Measurements from ENCODE around the gene NFIC. TPM values are rescaled to one million over a fixed set of nuclear protein-coding genes. Genes with fewer than 3 reads are reported as not detected.

NFIC gene
- total and polyA plus RNA-seq, 2 experiments from 2014 or later, result 7.8 to 20.9 TPM

- 90% methylated on average over 28 of the region's 33 CpGs for WGBS (ENCODE audit: low lambda C conversion rate, missing lambda C conversion rate)
These were observed 116.8 kb downstream of the NFIC start, which contains the start of gene SMIM44 for GRCh38 chr19:3483226-3483628. SMIM44 (minus strand) TSS chr19:3483441; CDS start chr19:3483403, 38 bp downstream.

GRCh38 chr19:3491396-3492119 is 125.2 kb downstream of the NFIC start:
- Histone ChIP-seq H3K27me3 (no peaks in the 10 kb centered on the region), H3K4me2 (no peak overlapping the region), H3K4me3 (no peak overlapping the region), H3K9me2 (replicated peaks; ENCODE audit: insufficient read depth) (no peaks in the 10 kb centered on the region), H3K36me3 (replicated peaks; ENCODE audit: insufficient read depth, low read depth) (no peaks in the 10 kb centered on the region), H4K20me1 (ENCODE audit: insufficient read depth, poor library complexity, severe bottlenecking) (no peaks in the 10 kb centered on the region), H3K79me2 (no peaks in the 10 kb centered on the region), H3K9me3 (ENCODE audit: low read depth) (no peaks in the 10 kb centered on the region), H2AFZ (no peak overlapping the region), H3K27ac (no peak overlapping the region), H3K4me1 (ENCODE audit: insufficient read depth) (no peaks in the 10 kb centered on the region)
- WGBS (ENCODE audit: low lambda C conversion rate, missing lambda C conversion rate), result 98% methylated on average over 46 of the region's 55 CpGs
- TF ChIP-seq EZH2phosphoT487 (IDR thresholded peaks at IDR 0.05; ENCODE audit: low read depth, severe bottlenecking, unreplicated experiment), result no peak
- TF ChIP-seq EZH2 (IDR thresholded peaks at IDR 0.05; ENCODE audit: borderline replicate concordance), result no peak
- no peak for TF ChIP-seq CTCF (IDR thresholded peaks at IDR 0.05; ENCODE audit: poor library complexity)
- DNase-seq (ENCODE audit: low spot score), result no peak

More at GRCh38 chr19:3483226-3483628, 116.8 kb downstream of the NFIC start, which contains the start of gene SMIM44:
- Histone ChIP-seq H3K36me3 (replicated peaks; ENCODE audit: insufficient read depth, low read depth) (no peaks in the 10 kb centered on the region), H4K20me1 (ENCODE audit: insufficient read depth, poor library complexity, severe bottlenecking) (no peaks in the 10 kb centered on the region), H2AFZ (no peak within 1 kb of the TSS), H3K9me3 (ENCODE audit: low read depth) (no peaks in the 10 kb centered on the region), H3K79me2 (no peaks in the 10 kb centered on the region), H3K4me2 (no peak within 1 kb of the TSS), H3K27ac (no peak within 1 kb of the TSS), H3K4me3 (no peak within 1 kb of the TSS), H3K4me1 (ENCODE audit: insufficient read depth) (no peaks in the 10 kb centered on the region), H3K27me3 (no peaks in the 10 kb centered on the region), H3K9me2 (replicated peaks; ENCODE audit: insufficient read depth) (no peaks in the 10 kb centered on the region)
- DNase-seq (ENCODE audit: low spot score), result no peak
- no peak for TF ChIP-seq EZH2phosphoT487 (IDR thresholded peaks at IDR 0.05; ENCODE audit: low read depth, severe bottlenecking, unreplicated experiment)
- TF ChIP-seq EZH2 (IDR thresholded peaks at IDR 0.05; ENCODE audit: borderline replicate concordance), result no peak
- TF ChIP-seq CTCF (IDR thresholded peaks at IDR 0.05; ENCODE audit: poor library complexity), result no peak

GRCh38 chr19:3492131-3492839 is 125.9 kb downstream of the NFIC start:
- no peak for TF ChIP-seq EZH2phosphoT487 (IDR thresholded peaks at IDR 0.05; ENCODE audit: low read depth, severe bottlenecking, unreplicated experiment)
- no peak for TF ChIP-seq CTCF (IDR thresholded peaks at IDR 0.05; ENCODE audit: poor library complexity)
- no peak for TF ChIP-seq EZH2 (IDR thresholded peaks at IDR 0.05; ENCODE audit: borderline replicate concordance)
- Histone ChIP-seq H3K4me3 (no peak overlapping the region), H2AFZ (no peak overlapping the region), H3K79me2 (peaks cover 5% of the 10 kb centered on the region), H3K4me1 (ENCODE audit: insufficient read depth) (no peaks in the 10 kb centered on the region), H3K9me2 (replicated peaks; ENCODE audit: insufficient read depth) (no peaks in the 10 kb centered on the region), H4K20me1 (ENCODE audit: insufficient read depth, poor library complexity, severe bottlenecking) (no peaks in the 10 kb centered on the region), H3K36me3 (replicated peaks; ENCODE audit: insufficient read depth, low read depth) (no peaks in the 10 kb centered on the region), H3K27ac (no peak overlapping the region), H3K9me3 (ENCODE audit: low read depth) (no peaks in the 10 kb centered on the region), H3K27me3 (no peaks in the 10 kb centered on the region), H3K4me2 (no peak overlapping the region)
- no peak for DNase-seq (ENCODE audit: low spot score)
- 98% methylated on average over 35 of the region's 45 CpGs for WGBS (ENCODE audit: low lambda C conversion rate, missing lambda C conversion rate)
